Erythroblast (primary cell): ENCODE measurements around the gene DDIT4.

Experiments used
- GATA1 ChIP-seq: IDR thresholded peaks from 2 replicates; pipeline ENCODE4 v1.6.1; 2011; ENCODE audit warnings: low read depth, mild to moderate bottlenecking, control low read depth, low read length, moderate library complexity
- POLR2A ChIP-seq: IDR thresholded peaks from 2 replicates; pipeline ENCODE4 v1.6.1; 2011; ENCODE audit warnings: mild to moderate bottlenecking, low read length

DNA sequence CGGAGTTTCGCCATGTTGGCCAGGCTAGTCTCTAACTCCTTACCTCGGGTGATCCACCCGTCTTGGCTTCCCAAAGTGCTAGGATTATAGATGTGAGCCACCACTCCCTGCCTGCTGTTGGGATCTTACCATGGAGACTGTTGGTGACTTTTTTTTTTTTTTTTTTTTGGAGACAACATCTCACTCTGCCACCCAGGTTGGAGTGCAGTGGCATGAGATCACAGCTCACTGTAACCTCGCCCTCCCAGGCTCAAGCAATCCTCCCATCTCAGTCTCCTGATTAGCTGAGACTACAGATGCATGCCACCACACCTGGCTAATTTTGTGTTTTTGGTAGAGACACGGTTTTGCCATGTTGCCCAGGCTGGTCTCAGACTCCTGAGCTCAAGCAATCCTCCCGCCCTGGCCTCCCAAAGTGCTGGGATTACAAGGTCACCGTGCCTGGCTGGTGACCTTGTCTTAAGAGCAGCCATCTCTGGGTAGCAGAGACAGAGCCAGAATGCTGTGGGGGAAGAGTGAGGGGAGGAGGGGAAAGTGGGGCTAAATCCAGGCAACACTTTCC lies 32.0 kb upstream of the DDIT4 start:
- TF ChIP-seq POLR2A: no peak
- no peak for TF ChIP-seq GATA1
